Caco-2 (cell line): ENCODE measurements around the gene B3GNT5. TPM values are rescaled to one million over a fixed set of nuclear protein-coding genes. Genes with fewer than 3 reads are reported as not detected.

Experiments used
- BruUV-seq: library from RNA; stranded (reverse); fragments of 400-500 nt; replicated peaks from 2 replicates; lab custom pipeline; 2021; lab: Mats Ljungman, UMichigan
- CTCF ChIA-PET: fragments of 300-600 bp; sonication (Branson Sonifier 250); formaldehyde crosslinking; loops from one replicate; lab custom pipeline; 2022; ENCODE audit warnings: antibody characterized with exemption; lab: Charles Lee
- POLR2A ChIA-PET: fragments of 300-600 bp; sonication (Branson Sonifier 250); formaldehyde crosslinking; loops from one replicate; lab custom pipeline; 2022; ENCODE audit warnings: antibody characterized with exemption; lab: Charles Lee
- DNase-seq, 2 experiments: peaks; one replicate each; pipeline versions ENCODE4 v3.0.0 to v3.0.0-alpha.2; 2020 to 2022
- H3K27me3 ChIP-seq: replicated peaks from 2 replicates; pipeline ENCODE4 v1.6.0; 2011; ENCODE audit warnings: low read length; ENCODE audit not compliant: control insufficient read depth, insufficient read depth
- H3K36me3 ChIP-seq: 2 replicates; pipeline ENCODE4 v1.5.1; 2011; ENCODE audit warnings: low read length; ENCODE audit not compliant: control insufficient read depth, insufficient read depth
- H3K4me1 ChIP-seq: fragments of 250-450 bp; sonication (Bioruptor Pico); 2 replicates; pipeline ENCODE4 v1.5.1; 2020; ENCODE audit warnings: mild to moderate bottlenecking
- H3K4me3 ChIP-seq: 2 replicates; pipeline ENCODE4 v1.5.1; 2011; ENCODE audit warnings: low read depth, mild to moderate bottlenecking, control low read depth, low read length
- H3K9me3 ChIP-seq: fragments of 250-450 bp; sonication (Bioruptor Pico); 2 replicates; pipeline ENCODE4 v1.5.1; 2020; ENCODE audit warnings: mild to moderate bottlenecking, moderate library complexity
- H3K27ac Mint-ChIP-seq: one replicate; pipeline ENCODE4 v1.8.0; 2022; ENCODE audit warnings: mixed read lengths; ENCODE audit not compliant: unreplicated experiment
- H3K27me3 Mint-ChIP-seq: one replicate; pipeline ENCODE4 v1.8.0; 2022; ENCODE audit warnings: mixed read lengths; ENCODE audit not compliant: insufficient read depth, unreplicated experiment
- H3K36me3 Mint-ChIP-seq: one replicate; pipeline ENCODE4 v1.8.0; 2022; ENCODE audit warnings: mild to moderate bottlenecking, mixed read lengths; ENCODE audit not compliant: insufficient read depth, unreplicated experiment
- H3K4me1 Mint-ChIP-seq: one replicate; pipeline ENCODE4 v1.8.0; 2022; ENCODE audit warnings: low read depth, mixed read lengths; ENCODE audit not compliant: unreplicated experiment
- H3K4me3 Mint-ChIP-seq: one replicate; pipeline ENCODE4 v1.8.0; 2022; ENCODE audit warnings: mild to moderate bottlenecking, moderate library complexity, mixed read lengths; ENCODE audit not compliant: unreplicated experiment
- H3K9me3 Mint-ChIP-seq: one replicate; pipeline ENCODE4 v1.8.0; 2022; ENCODE audit warnings: mixed read lengths; ENCODE audit not compliant: unreplicated experiment
- intact Hi-C: fragments of 100-400 bp; cut with micrococcal nuclease; formaldehyde crosslinking; loops from one replicate; pipeline ENCODE4 v1.10.0; 2022; ENCODE audit not compliant: unreplicated experiment
- total RNA-seq: library from RNA; stranded (reverse); gene quantifications from 2 replicates; pipeline ENCODE4 v1.2.3, GENCODE V29; 2022
- TF ChIP-seq, protein P1 (sequence below), 2 experiments: fragments of 200-600 bp in 1 of 2; IDR thresholded peaks; 1 replicate in 1 of 2; 2 replicates in 1 of 2; pipeline versions ENCODE4 v1.5.1 to v1.8.0; 2011 to 2022; ENCODE audit warnings: antibody characterized with exemption in 1 of 2, control low read depth in 1 of 2, inconsistent platforms in 1 of 2, low read depth in 1 of 2, low read length in 1 of 2, mild to moderate bottlenecking in 1 of 2, moderate library complexity in 1 of 2; ENCODE audit not compliant: insufficient read depth in 1 of 2, severe bottlenecking in 1 of 2, unreplicated experiment in 1 of 2

Gene B3GNT5
- total RNA-seq, 1 experiment from 2014 or later, result 9.4 TPM

DNA sequence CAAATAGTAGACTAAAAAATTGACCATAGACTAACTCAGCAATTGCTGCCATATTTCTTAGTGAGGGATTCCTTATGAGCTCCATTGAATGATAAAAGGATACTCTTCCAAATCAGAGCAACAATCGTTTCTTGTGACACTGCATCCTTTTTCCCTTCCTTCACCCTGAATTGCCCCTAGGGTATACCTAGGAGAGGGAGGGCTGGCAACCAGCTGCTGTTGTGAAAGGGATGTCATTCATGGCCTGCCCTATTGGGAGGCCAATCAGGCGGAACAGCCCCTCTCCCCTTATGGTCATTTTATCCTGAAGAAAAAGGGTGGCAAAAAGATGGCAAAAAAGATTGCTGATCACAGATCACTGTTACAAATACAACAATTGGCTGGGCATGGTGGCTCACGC lies 26.3 kb downstream of the B3GNT5 start:
- no peaks in the 10 kb centered on the region for H3K9me3 Mint-ChIP-seq
- H3K36me3 ChIP-seq, result no peaks in the 10 kb centered on the region
- no peaks in the 10 kb centered on the region for H3K4me1 Mint-ChIP-seq
- H3K4me1 ChIP-seq, result no peaks in the 10 kb centered on the region
- H3K9me3 ChIP-seq, result no peaks in the 10 kb centered on the region
- no peak for DNase-seq
- no peak overlapping the region for H3K4me3 ChIP-seq
- no peaks in the 10 kb centered on the region for H3K27me3 ChIP-seq
- ChIA-PET POLR2A (no interaction called here), CTCF (no interaction called here)
- H3K4me3 Mint-ChIP-seq, result no peak overlapping the region
- H3K36me3 Mint-ChIP-seq, result no peaks in the 10 kb centered on the region
- TF ChIP-seq, protein P1, sequence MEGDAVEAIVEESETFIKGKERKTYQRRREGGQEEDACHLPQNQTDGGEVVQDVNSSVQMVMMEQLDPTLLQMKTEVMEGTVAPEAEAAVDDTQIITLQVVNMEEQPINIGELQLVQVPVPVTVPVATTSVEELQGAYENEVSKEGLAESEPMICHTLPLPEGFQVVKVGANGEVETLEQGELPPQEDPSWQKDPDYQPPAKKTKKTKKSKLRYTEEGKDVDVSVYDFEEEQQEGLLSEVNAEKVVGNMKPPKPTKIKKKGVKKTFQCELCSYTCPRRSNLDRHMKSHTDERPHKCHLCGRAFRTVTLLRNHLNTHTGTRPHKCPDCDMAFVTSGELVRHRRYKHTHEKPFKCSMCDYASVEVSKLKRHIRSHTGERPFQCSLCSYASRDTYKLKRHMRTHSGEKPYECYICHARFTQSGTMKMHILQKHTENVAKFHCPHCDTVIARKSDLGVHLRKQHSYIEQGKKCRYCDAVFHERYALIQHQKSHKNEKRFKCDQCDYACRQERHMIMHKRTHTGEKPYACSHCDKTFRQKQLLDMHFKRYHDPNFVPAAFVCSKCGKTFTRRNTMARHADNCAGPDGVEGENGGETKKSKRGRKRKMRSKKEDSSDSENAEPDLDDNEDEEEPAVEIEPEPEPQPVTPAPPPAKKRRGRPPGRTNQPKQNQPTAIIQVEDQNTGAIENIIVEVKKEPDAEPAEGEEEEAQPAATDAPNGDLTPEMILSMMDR (IDR thresholded peaks at IDR 0.05; ENCODE audit: insufficient read depth in 1 of 2, low read depth in 1 of 2, low read length in 1 of 2, severe bottlenecking in 1 of 2, unreplicated experiment in 1 of 2), result no peak
- intact Hi-C loops, result no loop called here
- no peak overlapping the region for H3K27ac Mint-ChIP-seq
- H3K27me3 Mint-ChIP-seq, result no peaks in the 10 kb centered on the region
- BruUV-seq, result no TSS peak

DNA sequence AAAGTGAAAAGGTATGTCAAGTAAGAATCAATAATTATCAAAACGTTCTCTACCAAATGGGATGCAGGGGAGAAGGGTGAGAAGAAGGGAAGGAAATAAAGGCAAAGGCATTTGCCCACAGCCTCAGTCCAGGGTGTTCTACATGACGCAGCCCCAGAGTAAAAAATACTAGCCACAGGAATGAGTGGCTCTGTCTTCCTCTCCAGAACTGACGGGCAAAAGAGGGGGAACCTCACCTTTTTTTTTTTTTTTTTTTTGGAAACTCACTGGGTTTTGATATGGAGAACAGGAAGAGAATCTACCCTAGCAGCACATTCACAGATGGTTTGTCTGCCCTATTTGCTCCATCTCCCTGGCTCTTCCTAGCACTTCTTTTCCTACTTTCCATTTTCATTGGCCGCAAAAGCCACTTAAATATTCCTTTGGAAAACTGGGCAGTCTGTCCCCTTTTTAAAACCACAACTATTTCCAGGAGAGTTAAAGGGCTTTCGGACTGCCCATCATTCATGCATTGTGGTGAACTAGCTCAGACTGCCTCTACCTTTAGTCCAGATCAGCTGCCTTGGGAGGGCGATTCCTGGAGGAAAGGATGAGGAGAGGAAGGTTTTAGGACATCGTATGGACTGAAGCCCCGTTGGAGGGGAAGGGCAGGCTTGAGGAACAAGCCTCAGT lies 28.2 kb downstream of the B3GNT5 start:
- Mint-ChIP-seq H3K36me3 (no peaks in the 10 kb centered on the region), H3K9me3 (no peaks in the 10 kb centered on the region), H3K4me3 (no peak overlapping the region), H3K27ac (no peak overlapping the region), H3K4me1 (no peaks in the 10 kb centered on the region), H3K27me3 (no peaks in the 10 kb centered on the region)
- DNase-seq, result no peak
- intact Hi-C loops, result no loop called here
- POLR2A ChIA-PET, result no interaction called here
- peaks cover 3% of the 10 kb centered on the region; the same call in 1 of the 2 replicates for H3K4me1 ChIP-seq
- no TSS peak for BruUV-seq
- H3K36me3 ChIP-seq, result no peaks in the 10 kb centered on the region
- TF ChIP-seq, protein P1 (IDR thresholded peaks at IDR 0.05; ENCODE audit: insufficient read depth in 1 of 2, low read depth in 1 of 2, low read length in 1 of 2, severe bottlenecking in 1 of 2, unreplicated experiment in 1 of 2), result no peak
- H3K9me3 ChIP-seq, result no peaks in the 10 kb centered on the region
- CTCF ChIA-PET, result interaction anchor here (0.8 kb wide), 1 partner anchor 10 kb away, joined by 8 read pairs; no protein-coding TSS in a partner anchor
- H3K4me3 ChIP-seq, result no peak overlapping the region
- H3K27me3 ChIP-seq, result no peaks in the 10 kb centered on the region

DNA sequence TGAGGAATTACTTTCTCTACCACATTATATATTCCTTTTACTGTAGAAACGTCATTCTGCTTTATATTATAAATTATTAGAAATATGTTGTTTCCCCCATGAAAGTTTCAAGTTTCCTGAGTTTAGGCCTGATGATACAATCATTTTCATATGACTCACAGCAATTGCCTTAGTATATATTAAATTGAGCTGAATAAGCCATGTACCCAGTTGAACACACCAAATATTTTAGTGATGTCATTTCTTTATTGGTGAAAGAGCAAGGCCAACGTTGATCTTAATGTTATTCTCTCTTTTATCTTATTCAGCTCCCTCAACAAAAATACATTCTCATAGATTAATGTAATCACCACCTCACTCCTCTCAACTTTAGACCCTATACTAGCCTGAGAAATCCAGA lies 30.8 kb downstream of the B3GNT5 start:
- no TSS peak for BruUV-seq
- Histone ChIP-seq H3K4me1 (peaks cover 3% of the 10 kb centered on the region; the same call in 1 of the 2 replicates), H3K36me3 (no peaks in the 10 kb centered on the region), H3K9me3 (no peaks in the 10 kb centered on the region), H3K4me3 (no peak overlapping the region), H3K27me3 (no peaks in the 10 kb centered on the region)
- intact Hi-C loops, result no loop called here
- ChIA-PET CTCF (no interaction called here), POLR2A (no interaction called here)
- Mint-ChIP-seq H3K27ac (no peak overlapping the region), H3K4me3 (no peak overlapping the region), H3K9me3 (no peaks in the 10 kb centered on the region), H3K36me3 (no peaks in the 10 kb centered on the region), H3K4me1 (no peaks in the 10 kb centered on the region), H3K27me3 (no peaks in the 10 kb centered on the region)
- no peak for DNase-seq
- TF ChIP-seq, protein P1 (IDR thresholded peaks at IDR 0.05; ENCODE audit: insufficient read depth in 1 of 2, low read depth in 1 of 2, low read length in 1 of 2, severe bottlenecking in 1 of 2, unreplicated experiment in 1 of 2), result no peak
